BLaER1 (cell line): Measurements from ENCODE around the gene ACKR2.

Source experiments
- H3K27ac ChIP-seq: shearing (Covaris generic); formaldehyde crosslinking; 2 replicates; pipeline ENCODE4 v1.8.1; 2022
- H3K27me3 ChIP-seq: shearing (Covaris generic); formaldehyde crosslinking; 2 replicates; pipeline ENCODE4 v1.8.1; 2022
- H3K36me3 ChIP-seq: shearing (Covaris generic); formaldehyde crosslinking; 2 replicates; pipeline ENCODE4 v1.8.1; 2022
- H3K4me1 ChIP-seq: shearing (Covaris generic); formaldehyde crosslinking; 2 replicates; pipeline ENCODE4 v1.8.1; 2022
- H3K4me2 ChIP-seq: shearing (Covaris generic); formaldehyde crosslinking; 2 replicates; pipeline ENCODE4 v1.8.1; 2022
- H3K4me3 ChIP-seq: shearing (Covaris generic); formaldehyde crosslinking; 2 replicates; pipeline ENCODE4 v1.8.1; 2022
- H3K9ac ChIP-seq: shearing (Covaris generic); formaldehyde crosslinking; 2 replicates; pipeline ENCODE4 v1.8.1; 2022
- H3K9me3 ChIP-seq: shearing (Covaris generic); formaldehyde crosslinking; 2 replicates; pipeline ENCODE4 v1.8.1; 2022
- H4K20me1 ChIP-seq: shearing (Covaris generic); formaldehyde crosslinking; 2 replicates; pipeline ENCODE4 v1.8.1; 2022
- Cebpa-rat ChIP-seq: shearing (Covaris generic); IDR thresholded peaks from 2 replicates; pipeline ENCODE4 v1.8.1; 2022

Gene ACKR2

GRCh38 chr3:42814246-42814645, 5.0 kb downstream of the ACKR2 start:
- Histone ChIP-seq H3K9ac (no peak overlapping the region), H3K4me3 (no peak overlapping the region), H3K36me3 (no peaks in the 10 kb centered on the region), H3K9me3 (no peaks in the 10 kb centered on the region), H4K20me1 (no peaks in the 10 kb centered on the region), H3K4me1 (no peaks in the 10 kb centered on the region), H3K4me2 (no peak overlapping the region), H3K27ac (no peak overlapping the region), H3K27me3 (no peaks in the 10 kb centered on the region)
- no peak for TF ChIP-seq Cebpa-rat

GRCh38 chr3:42814914-42815507, 5.8 kb downstream of the ACKR2 start:
- H3K9ac ChIP-seq, result no peak overlapping the region
- H3K27me3 ChIP-seq, result no peaks in the 10 kb centered on the region
- H3K9me3 ChIP-seq, result no peaks in the 10 kb centered on the region
- H3K36me3 ChIP-seq, result no peaks in the 10 kb centered on the region
- H3K4me3 ChIP-seq, result no peak overlapping the region
- no peak for TF ChIP-seq Cebpa-rat
- H3K27ac ChIP-seq, result no peak overlapping the region
- H3K4me1 ChIP-seq, result no peaks in the 10 kb centered on the region
- no peak overlapping the region for H3K4me2 ChIP-seq
- no peaks in the 10 kb centered on the region for H4K20me1 ChIP-seq

- H3K4me2 ChIP-seq, result no peak overlapping the region
- no peaks in the 10 kb centered on the region for H3K4me1 ChIP-seq
- H3K27ac ChIP-seq, result no peak overlapping the region
- H3K4me3 ChIP-seq, result no peak overlapping the region
- no peak overlapping the region for H3K9ac ChIP-seq
- no peaks in the 10 kb centered on the region for H4K20me1 ChIP-seq
- no peaks in the 10 kb centered on the region for H3K9me3 ChIP-seq
- no peaks in the 10 kb centered on the region for H3K36me3 ChIP-seq
- H3K27me3 ChIP-seq, result no peaks in the 10 kb centered on the region
- no peak for TF ChIP-seq Cebpa-rat
These were observed 6.6 kb downstream of the ACKR2 start for GRCh38 chr3:42815826-42816225.

- H3K9ac ChIP-seq, result no peak overlapping the region
- TF ChIP-seq Cebpa-rat, result no peak
These were observed 10.2 kb downstream of the ACKR2 start for GRCh38 chr3:42819351-42819965.

GRCh38 chr3:42820746-42821051, 11.5 kb downstream of the ACKR2 start:
- TF ChIP-seq Cebpa-rat, result no peak
- Histone ChIP-seq H3K27me3 (no peaks in the 10 kb centered on the region), H4K20me1 (no peaks in the 10 kb centered on the region), H3K9me3 (no peaks in the 10 kb centered on the region), H3K4me1 (no peaks in the 10 kb centered on the region), H3K36me3 (no peaks in the 10 kb centered on the region), H3K4me3 (no peak overlapping the region), H3K27ac (no peak overlapping the region), H3K9ac (no peak overlapping the region), H3K4me2 (no peak overlapping the region)

More at GRCh38 chr3:42819351-42819965, 10.2 kb downstream of the ACKR2 start:
- H3K27me3 ChIP-seq, result no peaks in the 10 kb centered on the region
- no peaks in the 10 kb centered on the region for H3K4me1 ChIP-seq
- H3K36me3 ChIP-seq, result no peaks in the 10 kb centered on the region
- no peaks in the 10 kb centered on the region for H3K9me3 ChIP-seq
- no peak overlapping the region for H3K4me3 ChIP-seq
- no peaks in the 10 kb centered on the region for H4K20me1 ChIP-seq
- no peak overlapping the region for H3K4me2 ChIP-seq
- H3K27ac ChIP-seq, result no peak overlapping the region

- Histone ChIP-seq H4K20me1 (no peaks in the 10 kb centered on the region), H3K9me3 (no peaks in the 10 kb centered on the region), H3K27me3 (no peaks in the 10 kb centered on the region), H3K36me3 (no peaks in the 10 kb centered on the region), H3K4me2 (no peak overlapping the region), H3K4me1 (no peaks in the 10 kb centered on the region), H3K4me3 (no peak overlapping the region), H3K27ac (no peak overlapping the region; the same call in 1 of the 2 replicates), H3K9ac (no peak overlapping the region)
- TF ChIP-seq Cebpa-rat, result no peak
These were observed 13.6 kb downstream of the ACKR2 start for GRCh38 chr3:42822828-42823227.

- H4K20me1 ChIP-seq, result no peaks in the 10 kb centered on the region
- H3K4me3 ChIP-seq, result no peak overlapping the region
- no peaks in the 10 kb centered on the region for H3K36me3 ChIP-seq
- H3K9me3 ChIP-seq, result no peaks in the 10 kb centered on the region
- no peak overlapping the region for H3K4me2 ChIP-seq
- TF ChIP-seq Cebpa-rat, result no peak
- H3K9ac ChIP-seq, result no peak overlapping the region
- H3K27me3 ChIP-seq, result no peaks in the 10 kb centered on the region
- no peak overlapping the region; the same call in 1 of the 2 replicates for H3K27ac ChIP-seq
- H3K4me1 ChIP-seq, result no peaks in the 10 kb centered on the region
These were observed 14.1 kb downstream of the ACKR2 start for GRCh38 chr3:42823351-42823750.

- H3K27ac ChIP-seq, result no peak overlapping the region
- H3K9ac ChIP-seq, result no peak overlapping the region
- H4K20me1 ChIP-seq, result no peaks in the 10 kb centered on the region
- H3K9me3 ChIP-seq, result no peaks in the 10 kb centered on the region
- TF ChIP-seq Cebpa-rat, result no peak
- H3K4me2 ChIP-seq, result no peak overlapping the region
- H3K36me3 ChIP-seq, result no peaks in the 10 kb centered on the region
- H3K27me3 ChIP-seq, result no peaks in the 10 kb centered on the region
- no peak overlapping the region for H3K4me3 ChIP-seq
- peaks cover 7% of the 10 kb centered on the region for H3K4me1 ChIP-seq
These were observed 16.9 kb downstream of the ACKR2 start for GRCh38 chr3:42826141-42826540.

- Histone ChIP-seq H3K9ac (no peak overlapping the region), H3K27me3 (no peaks in the 10 kb centered on the region), H3K4me3 (no peak overlapping the region), H3K27ac (no peak overlapping the region), H3K9me3 (no peaks in the 10 kb centered on the region), H4K20me1 (no peaks in the 10 kb centered on the region), H3K4me1 (peaks cover 8% of the 10 kb centered on the region), H3K4me2 (no peak overlapping the region), H3K36me3 (no peaks in the 10 kb centered on the region)
- TF ChIP-seq Cebpa-rat, result no peak
These were observed 17.8 kb downstream of the ACKR2 start for GRCh38 chr3:42827023-42827422.

- Histone ChIP-seq H3K36me3 (no peaks in the 10 kb centered on the region), H3K9me3 (no peaks in the 10 kb centered on the region), H3K9ac (no peak overlapping the region), H3K27ac (no peak overlapping the region), H3K4me1 (peaks cover 8% of the 10 kb centered on the region), H3K4me3 (no peak overlapping the region), H4K20me1 (no peaks in the 10 kb centered on the region), H3K4me2 (no peak overlapping the region), H3K27me3 (no peaks in the 10 kb centered on the region)
- TF ChIP-seq Cebpa-rat, result no peak
These were observed 18.4 kb downstream of the ACKR2 start for GRCh38 chr3:42827654-42828053.
